Activated CD4-positive, alpha-beta T cell treated with anti-CD3 and anti-CD28 coated beads, Interleukin-2, Interleukin-6, amounts not matched to agents 100 ng/mL and 50 ng/mL, durations not matched to agents 16 hours and 8 hours (primary cell): ENCODE results near the gene POLR2I.
A peak's percentile ranks its signal among the peaks of the same experiment; 100 is the strongest.
"Not testable (repeated sequence)": the region's sequence is repeated elsewhere in the genome, so short reads cannot be mapped to it uniquely, and the experiment has no call there.

Experiments
- DNase-seq: peaks from one replicate; pipeline ENCODE4 v3.0.0-alpha.2; 2020

The POLR2I gene

DNA sequence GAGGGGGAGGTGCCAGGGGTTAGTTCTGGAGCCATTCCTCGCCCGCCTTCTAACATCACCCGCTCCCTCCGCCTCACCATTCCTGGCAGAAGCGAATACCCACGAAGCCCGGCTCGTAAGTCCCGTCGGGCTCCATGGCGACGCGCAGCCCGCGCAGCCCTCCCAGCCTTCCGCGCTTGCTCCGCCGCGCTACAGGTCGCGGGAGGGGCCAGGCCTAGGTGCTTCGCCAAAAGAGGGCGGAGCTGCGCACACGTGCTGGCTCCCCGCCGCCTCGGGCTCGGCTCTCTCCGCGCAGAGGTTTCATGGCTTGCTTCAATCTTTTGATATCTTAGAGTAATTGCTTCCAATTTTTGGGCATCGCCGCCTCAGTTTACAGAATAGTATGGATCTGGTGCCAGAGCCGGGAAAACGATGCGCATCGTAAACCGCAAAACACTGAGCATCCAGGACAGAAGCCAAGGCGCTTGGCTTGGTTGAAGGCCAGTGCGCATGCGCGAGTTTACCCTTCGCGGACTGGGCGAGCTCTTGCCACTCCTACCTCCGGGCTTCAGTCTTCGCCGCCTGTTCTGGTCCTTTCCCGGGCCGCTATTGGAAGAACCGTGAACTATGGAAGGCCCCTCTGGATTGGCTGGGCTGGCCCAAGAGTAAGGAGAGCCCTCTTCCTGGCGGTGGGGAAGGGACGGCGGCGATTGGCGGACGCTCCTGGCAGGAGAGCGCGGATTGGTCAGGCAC, at the start of gene POLR2I:
Gene POLR2I, minus strand, starts transcription at position 155 of the 732 bp plus-strand sequence. Its CDS starts 19 bp downstream, at position 136.
- DNase-seq = peak; percentile 100

DNA sequence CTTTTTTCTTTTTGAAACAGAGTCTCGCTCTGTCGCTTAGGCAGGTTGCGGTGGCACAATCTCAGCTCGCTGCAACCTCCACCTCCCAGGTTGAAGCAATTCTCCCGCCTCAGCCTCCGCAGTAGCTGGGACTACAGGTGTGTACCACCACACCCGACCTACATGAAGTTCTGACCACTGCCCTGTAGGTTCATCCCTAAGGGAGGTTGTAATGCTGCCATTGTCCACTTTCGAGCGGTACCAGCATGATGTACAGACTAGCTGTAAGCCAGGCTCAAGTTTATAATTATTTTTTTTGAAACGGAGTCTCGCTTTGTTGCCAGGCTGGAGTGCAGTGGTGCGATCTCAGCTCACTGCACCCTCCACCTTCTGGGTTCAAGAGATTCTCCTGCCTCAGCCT, 49.1 kb upstream of the POLR2I start:
- no peak for DNase-seq

DNA sequence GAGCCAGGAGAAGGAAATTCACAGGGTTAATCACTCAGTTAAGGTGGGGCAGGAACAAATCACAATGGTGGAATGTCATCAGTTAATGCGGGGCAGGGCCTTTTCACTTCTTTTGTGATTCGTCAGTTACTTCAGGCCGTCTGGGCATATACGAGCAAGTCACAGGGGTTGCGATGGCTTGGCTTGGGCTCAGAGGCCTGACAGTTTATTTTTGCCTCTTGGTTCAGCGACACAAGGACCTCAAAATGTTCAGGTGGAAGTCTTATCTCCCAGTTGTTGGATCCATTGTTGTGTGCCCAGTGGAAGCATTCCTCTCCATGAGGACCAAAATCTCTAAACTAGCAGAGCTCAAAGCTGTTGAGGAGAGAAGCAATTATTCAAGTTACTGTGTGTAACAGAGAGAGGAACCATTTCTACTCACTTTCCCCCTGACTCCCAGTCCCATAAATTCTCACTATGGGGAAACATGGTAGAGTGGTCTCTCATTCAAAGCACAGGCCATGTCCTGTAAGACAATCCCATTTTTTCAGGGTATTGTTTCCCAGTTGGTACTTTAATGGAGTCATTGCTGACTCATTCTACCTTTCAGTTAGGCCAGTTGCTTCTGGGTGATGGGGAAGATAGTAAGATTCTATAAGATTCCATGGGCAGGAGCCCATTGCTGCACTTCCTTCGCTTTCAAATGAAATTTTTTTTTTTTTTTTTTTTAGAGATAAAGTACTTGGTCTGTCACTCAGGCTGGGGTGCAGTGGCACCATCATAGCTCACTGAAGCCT, 46.3 kb upstream of the POLR2I start:
- no peak for DNase-seq

DNA sequence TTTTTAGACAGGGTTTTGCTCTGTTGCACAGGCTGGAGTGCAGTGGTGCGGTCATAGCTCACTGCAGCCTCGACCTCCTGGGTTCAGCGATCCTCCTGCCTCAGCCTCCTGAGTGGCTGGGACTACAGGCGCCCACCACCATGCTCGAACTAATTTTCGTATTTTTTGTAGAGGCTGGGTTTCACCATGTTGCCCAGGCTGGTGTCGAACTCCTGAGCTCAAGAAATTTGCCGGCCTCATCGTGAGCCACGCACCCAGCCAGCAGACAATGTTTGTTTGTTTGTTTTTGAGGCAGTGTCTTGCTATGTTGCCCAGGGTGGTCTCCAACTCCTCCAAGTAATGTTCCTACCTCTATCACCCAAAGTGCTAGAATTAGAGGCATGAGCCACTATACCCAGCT, 38.5 kb upstream of the POLR2I start:
- DNase-seq = no peak

DNA sequence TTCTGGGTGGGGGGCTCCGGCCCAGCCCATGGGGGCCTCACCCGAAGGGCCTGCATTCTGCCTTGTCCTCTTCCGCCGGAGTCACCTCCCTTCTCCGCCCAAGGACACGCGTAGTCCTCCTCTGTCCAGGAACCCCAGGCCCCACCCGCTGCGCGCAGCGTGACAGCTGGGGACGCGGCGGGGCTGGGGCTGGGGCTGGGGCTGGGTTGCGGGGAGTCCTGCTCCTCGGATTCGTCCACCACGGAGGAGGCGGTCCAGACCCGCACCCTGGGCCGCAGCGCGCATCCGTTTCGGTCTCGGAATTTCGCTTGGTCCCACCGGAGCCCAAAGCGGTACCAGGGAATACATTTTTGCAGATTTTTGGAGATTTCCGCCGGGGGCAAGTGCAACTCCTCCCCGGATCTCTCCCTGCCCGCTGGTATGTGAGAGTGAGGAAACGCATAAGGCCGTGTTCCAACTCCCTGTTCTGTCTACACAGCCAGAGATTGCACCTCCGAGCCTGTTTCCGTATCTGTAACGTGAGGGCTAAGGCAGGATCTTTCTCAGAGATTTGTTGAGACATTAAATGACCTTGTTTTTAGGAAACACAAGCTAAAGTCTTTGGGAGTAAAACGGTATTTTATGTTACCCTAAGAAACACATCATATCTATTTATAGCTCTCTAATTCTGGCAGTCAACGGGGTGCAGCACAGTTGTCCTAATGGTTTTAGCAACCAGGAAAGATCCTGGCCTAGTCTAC, 37.8 kb upstream of the POLR2I start, which contains the start of gene COX7A1:
Gene COX7A1, minus strand, starts transcription at position 96 of the 740 bp plus-strand sequence. Its CDS starts 40 bp downstream, at position 56.
- DNase-seq = no peak

DNA sequence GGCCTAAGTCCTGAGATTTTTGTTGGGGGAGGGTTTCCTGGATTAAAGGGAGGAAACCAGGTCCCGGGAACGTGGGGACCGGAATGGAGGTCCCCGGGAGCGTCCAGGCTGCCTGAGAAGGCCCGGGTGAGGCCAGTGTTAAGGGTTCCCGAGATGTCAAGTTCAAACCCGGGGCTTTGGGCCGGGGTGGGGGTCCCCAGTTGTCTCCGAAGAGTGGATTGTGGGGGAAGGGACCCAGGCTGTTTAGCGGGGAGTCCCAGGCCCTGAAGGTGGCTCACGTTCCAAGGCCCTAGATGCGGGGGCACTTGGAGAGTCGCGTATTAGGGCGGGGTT, 37.3 kb upstream of the POLR2I start:
- no peak for DNase-seq

DNA sequence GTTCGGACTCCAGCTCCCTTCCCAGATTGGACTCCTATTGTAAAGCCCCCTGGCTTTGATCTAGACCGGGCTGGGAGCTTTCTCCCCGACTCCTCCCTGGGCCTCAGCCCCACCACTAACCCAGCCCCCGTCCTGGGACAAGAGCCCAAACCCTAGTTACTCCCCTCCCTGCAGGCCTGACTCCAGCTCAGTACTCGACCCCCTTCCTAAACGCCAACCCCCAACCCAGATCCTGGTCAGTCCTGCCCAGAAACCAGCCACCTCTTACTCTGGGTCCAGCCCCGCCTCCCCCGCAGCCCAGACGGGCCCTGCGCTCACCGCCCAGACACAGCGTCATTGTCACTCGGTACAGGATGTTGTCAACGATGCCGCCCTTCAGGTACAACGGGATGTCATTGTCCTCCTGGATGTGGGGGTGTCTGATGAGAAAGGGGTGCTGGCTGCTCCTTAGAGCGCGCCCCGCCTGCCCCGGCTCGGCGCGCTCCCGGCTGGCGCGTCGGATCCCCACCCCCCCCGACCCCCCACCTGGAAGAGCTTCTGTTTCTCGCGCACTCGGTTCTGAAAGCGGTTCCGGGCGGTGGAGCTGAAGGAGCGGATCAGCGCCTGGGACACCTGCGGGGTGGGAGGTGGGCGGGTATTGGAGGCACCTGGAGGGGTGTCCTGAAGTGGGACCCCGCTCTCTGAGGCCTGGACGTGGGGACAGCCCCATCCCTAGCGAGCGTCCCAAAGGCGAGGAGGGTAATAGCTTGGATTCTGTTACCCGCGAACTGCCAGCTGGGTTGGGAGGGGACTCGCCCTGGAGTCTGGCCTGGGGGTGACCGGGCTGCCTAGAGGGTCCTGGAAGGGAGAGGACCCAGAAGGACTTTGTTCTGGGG, 36.7 kb upstream of the POLR2I start:
- DNase-seq = no peak

DNA sequence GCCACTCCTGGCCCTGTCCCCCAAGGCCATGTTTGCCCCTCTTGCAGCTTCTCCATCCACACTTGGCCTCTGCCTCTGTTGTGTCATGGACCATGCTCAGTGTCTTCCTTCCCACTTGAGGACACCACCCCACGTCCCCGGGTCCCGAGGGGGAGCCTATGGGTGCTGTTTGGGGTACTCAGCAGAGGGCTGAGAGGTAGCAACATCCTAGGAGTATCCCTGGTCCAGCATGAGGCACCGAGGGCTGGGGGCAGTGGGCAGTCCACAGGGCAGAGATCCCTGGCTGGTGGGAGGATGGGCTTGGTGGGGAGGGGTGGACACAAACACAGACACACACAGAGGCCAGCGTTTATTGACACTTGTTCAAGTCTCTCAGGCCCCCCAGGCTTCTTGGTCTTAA, 35.9 kb upstream of the POLR2I start:
- DNase-seq = no peak

DNA sequence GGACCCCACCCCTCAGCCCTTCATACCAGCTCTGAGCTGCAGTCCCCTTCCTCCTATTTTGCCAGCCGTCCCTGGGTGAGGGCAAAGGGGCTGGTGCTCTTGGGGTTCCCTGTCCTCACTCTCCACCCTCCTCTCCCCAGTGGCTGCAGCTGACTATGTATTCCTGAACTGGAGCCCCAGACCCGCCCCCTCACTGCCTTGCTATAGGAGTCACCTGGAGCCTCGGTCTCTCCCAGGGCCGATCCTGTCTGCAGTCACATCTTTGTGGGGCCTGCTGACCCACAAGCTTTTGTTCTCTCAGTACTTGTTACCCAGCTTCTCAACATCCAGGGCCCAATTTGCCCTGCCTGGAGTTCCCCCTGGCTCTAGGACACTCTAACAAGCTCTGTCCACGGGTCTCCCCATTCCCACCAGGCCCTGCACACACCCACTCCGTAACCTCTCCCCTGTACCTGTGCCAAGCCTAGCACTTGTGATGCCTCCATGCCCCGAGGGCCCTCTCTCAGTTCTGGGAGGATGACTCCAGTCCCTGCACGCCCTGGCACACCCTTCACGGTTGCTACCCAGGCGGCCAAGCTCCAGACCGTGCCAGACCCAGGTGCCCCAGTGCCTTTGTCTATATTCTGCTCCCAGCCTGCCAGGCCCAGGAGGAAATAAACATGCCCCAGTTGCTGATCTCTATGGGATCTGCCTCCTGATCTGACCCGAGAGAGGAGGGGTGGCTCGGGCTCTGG, 35.2 kb upstream of the POLR2I start:
- no peak for DNase-seq

DNA sequence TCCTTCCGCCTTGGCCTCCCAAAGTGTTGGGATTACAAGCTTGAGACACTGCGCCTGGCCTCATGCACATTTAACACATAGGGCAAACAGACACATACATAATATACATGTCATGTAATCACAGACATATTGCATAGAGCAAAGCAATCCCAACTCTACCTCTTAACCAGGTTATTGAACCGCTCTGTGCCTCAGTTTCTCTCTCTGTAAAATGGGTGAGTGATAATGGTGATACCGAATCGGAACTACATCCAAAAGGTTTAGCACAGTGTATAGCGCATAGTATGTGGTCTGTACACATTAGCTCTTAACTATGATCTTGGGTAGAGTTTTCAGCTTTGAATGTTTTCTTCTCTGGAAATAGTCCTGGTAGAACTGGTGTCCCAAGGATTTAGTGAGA, 29.9 kb upstream of the POLR2I start:
- no peak for DNase-seq

DNA sequence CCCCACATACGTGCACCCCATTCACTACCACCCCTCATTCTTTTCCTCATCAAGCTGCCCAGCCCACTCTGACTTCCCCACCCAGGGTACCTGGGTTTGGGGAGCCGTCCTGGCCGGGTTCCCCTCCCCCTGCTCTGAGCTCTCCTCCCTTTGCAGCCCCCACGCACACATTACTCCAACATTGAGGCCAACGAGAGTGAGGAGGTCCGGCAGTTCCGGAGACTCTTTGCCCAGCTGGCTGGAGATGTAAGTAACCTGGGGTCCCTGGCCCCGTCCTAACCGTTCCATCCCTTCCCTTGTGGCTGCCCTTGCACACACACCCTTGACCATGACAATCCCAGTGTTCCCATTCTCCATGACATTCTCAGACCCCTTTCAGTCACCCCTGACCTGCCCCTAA, 27.8 kb upstream of the POLR2I start:
- no peak for DNase-seq

DNA sequence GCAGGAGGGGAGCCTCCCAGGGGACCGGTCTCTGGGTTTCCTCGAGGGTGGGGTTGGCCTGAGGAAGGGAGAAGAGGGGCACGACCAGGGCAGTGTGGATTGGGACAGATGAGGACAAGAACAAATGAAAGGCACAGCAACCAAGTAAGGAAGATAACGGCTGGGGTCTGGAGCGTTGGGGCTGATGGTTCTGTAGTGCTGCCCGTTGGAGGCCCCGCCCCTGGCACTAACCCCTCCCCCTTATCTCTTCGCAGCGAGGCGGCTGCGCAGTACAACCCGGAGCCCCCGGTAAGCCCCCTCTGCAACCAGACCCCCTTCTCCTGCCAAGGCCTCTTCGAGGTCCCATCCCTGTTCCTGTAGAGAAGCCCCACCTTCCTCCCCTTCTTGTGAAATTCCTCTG, 27.4 kb upstream of the POLR2I start:
- DNase-seq = no peak

DNA sequence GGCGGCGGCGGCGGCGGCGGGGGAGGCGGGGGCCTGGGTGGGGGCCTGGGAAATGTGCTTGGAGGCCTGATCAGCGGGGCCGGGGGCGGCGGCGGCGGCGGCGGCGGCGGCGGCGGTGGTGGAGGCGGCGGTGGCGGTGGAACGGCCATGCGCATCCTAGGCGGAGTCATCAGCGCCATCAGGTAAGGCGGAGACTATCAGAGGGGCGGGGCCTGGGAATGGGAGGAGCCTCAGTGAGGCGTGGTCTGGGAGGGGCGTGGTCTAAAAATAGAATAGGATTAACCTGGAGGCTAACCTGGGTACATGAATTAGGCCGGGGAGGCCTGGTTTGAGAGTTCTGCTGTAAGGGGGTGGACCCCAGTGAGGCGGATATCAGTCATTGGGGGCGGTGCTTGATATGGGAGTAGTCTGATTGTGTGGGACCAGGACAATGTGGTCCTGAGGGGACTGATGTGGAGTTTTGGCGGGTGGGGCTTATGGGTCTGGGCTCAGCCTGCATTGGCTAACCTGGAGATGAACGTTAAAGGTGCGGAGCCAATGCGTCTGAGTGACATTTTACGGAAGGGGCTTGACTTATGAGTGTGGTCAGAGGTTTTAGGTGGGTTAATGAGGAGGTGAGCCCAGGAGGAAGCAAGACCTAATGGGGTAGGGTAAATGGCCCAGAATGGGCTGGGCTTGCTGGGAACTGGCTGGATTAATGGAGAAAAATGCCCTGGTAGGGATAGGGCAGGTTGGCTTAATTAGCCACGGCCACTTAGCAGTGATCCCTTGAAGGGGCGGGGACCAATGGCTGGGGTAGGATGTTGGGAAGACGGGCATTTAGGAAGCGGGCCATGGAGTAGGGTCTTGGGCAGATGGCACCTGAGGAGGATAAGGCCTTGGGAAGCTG, 26.6 kb upstream of the POLR2I start:
- peak; percentile 95 for DNase-seq

DNA sequence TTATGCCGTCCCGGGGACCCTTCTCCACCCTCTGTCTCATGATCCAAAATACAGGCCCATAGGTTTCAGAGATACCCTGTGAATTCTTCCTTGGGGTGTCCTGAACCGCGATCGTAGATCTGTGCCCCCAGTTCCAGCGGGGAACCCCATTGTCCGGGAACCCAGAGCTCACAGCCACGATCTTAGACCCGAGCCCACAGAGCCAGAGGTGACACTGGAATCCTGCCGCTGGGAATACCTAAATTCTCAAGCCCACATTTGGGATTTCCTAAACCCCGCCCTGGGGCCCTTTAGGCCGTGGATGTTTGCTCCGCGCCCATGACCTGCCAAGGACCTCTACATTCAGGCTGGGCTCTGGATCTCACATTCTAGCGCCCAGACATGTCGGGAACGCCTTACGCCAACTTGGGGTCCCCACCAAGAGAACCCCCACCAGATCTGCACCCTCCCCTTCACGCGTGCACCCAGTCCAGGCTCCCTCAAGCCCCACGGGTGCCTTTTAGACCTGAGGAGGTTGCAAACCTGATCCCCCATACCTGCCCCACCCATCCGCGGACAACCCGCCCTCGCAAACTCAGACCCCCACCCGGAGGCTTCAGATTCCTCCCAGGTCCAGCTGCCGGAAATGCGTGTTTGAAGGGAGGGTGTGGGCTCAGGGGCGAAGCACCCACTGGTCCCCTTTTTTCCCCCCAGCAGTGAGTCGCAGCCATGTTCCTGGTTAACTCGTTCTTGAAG, 25.8 kb upstream of the POLR2I start:
- DNase-seq = peak; percentile 67

DNA sequence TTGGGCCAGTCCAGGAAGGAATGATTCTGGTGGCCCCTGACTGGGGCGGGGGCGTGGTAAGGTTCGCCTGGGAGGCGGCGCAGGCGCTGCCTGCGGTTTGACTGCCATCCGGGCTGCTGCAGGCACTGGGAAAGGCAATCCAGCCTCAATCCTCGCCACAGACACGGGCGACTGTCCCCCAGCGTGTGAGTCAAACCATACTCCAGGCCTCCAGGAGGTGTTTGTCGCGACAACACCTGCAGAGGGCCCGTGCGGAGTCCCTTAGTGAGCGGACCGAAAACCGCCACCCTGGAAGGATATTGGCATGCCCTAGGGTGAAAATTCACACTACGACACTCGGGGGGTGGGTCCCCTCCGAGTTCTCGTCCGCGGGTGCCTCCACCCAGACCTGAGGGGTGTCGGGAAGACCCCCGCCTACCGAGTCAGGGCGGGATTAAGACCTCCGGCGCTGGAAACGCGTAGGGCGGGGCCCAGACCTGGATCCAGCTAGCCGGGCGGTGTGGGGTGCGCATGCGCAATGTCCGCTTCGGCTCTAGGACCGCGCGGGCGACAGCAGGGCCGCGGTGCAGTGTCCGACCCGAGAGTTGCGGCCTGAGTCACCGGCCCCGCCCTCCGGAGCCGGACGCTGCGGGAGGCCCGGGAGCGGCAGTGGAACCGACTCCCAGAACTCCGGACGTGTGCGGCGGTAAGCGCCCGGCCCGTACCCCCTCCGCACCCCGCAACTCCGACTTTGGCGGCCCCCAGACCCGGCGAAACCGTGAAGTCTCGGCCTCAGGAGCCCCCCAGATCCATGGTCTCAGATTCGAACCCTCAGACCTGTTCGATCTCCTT, 25.0 kb upstream of the POLR2I start, which contains the start of gene CAPNS1:
Gene CAPNS1, plus strand, starts transcription at position 594 of the 831 bp plus-strand sequence. CDS start 946 bp downstream, outside the sequence.
- peak; percentile 97 for DNase-seq

DNA sequence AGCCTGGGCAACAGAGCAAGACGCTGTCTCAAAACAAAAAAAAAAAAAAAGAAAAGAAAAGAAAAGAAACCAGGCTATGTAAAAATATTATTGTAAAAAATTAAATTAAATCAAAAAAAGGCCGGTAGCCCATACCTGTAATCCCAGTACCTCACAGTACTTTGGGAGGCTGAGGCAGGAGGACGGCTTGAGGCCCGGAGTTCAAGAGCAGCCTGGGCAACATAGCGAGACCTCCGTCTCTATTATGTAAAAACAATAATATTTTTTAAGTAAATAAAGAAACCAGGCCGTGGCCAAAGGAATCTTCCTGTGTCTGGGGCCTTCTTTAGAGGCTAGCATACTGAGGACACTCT, 24.4 kb upstream of the POLR2I start:
- DNase-seq = no peak

DNA sequence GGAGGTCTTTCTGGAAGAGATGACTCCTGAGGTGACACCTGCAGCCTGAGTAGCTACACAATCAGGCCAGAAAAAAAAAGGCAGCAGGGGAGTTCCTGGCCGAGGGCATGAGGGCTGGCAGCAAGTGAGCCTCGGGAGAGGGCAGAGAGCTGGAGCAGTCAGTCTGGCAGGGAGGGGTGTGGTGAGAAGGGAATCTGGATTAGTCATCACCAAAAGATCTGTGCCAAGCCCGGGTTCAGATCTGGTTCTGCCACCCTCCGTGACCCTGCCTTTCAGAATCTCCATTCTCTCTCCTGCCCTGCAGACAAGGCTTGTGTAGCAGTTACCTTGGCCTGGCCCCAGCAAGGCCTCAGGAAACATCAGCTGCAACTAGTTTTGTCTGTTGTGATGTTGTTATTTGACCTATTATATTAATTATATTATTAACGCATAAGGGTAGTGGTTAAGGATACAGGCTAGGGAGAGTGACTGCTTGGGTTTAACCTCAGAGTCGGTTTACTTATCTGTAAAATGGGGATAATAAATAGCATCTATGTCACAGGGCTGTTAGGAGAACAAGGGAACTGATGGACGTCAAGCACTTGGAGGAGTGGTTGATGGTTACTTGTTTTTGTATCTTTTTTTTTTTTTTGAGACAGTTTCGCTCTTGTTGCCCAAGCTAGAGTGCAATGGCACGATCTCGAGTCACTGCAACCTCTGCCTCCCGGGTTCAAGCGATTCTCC, 22.4 kb upstream of the POLR2I start:
- DNase-seq = peak; percentile 41

DNA sequence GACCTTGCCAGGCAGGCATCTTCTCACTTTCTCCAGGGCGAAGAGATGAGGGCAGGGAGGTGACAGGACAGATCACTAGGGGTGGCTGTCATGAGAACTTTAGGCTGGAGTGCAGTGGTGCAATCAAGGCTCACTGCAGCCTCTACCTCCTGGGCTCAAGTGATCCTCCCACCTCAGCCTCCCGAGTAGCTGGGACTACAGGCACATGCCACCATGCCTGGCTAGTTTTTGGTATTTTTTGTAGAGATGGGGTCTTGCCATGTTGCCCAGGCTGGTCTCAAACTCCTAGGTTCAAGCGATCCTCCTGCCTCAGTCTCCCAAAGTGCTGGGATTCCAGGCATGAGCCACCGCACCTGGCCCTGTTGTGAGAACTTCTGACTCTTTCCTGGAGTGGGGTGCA, 20.2 kb upstream of the POLR2I start:
- not testable (repeated sequence) for DNase-seq
